ENCODE data around the gene ECHS1.

The ECHS1 gene

GRCh38 chr10:133355991-133356390 is 17.2 kb downstream of the ECHS1 start:
- TF ChIP-seq CTCF (IDR thresholded peaks at IDR 0.05; ENCODE audit: insufficient read depth, low read length, poor library complexity, severe bottlenecking) = no peak
- H3K27me3 ChIP-seq (replicated peaks; ENCODE audit: control insufficient read depth, insufficient read depth, low read length) = no peaks in the 10 kb centered on the region
- H3K4me3 ChIP-seq (replicated peaks; ENCODE audit: low read depth, low read length) = no peak overlapping the region
- DNase-seq (ENCODE audit: extremely low read depth, insufficient read length) = no peak
- no peaks in the 10 kb centered on the region; the same call in 1 of the 2 replicates for H3K36me3 ChIP-seq (ENCODE audit: control insufficient read depth, insufficient read depth, low read length)

GRCh38 chr10:133355266-133355665 is 17.9 kb downstream of the ECHS1 start:
- TF ChIP-seq CTCF (IDR thresholded peaks at IDR 0.05; ENCODE audit: insufficient read depth, low read length, poor library complexity, severe bottlenecking) = no peak
- Histone ChIP-seq H3K27me3 (replicated peaks; ENCODE audit: control insufficient read depth, insufficient read depth, low read length) (no peaks in the 10 kb centered on the region), H3K4me3 (replicated peaks; ENCODE audit: low read depth, low read length) (no peak overlapping the region), H3K36me3 (ENCODE audit: control insufficient read depth, insufficient read depth, low read length) (no peaks in the 10 kb centered on the region; the same call in 1 of the 2 replicates)
- no peak for DNase-seq (ENCODE audit: extremely low read depth, insufficient read length)

- no peak for DNase-seq (ENCODE audit: extremely low read depth, insufficient read length)
- Histone ChIP-seq H3K27me3 (replicated peaks; ENCODE audit: control insufficient read depth, insufficient read depth, low read length) (no peaks in the 10 kb centered on the region; the same call in 1 of the 2 replicates), H3K4me3 (replicated peaks; ENCODE audit: low read depth, low read length) (no peak overlapping the region), H3K36me3 (ENCODE audit: control insufficient read depth, insufficient read depth, low read length) (no peaks in the 10 kb centered on the region; the same call in 1 of the 2 replicates)
- TF ChIP-seq CTCF (IDR thresholded peaks at IDR 0.05; ENCODE audit: insufficient read depth, low read length, poor library complexity, severe bottlenecking) = no peak
Observed at GRCh38 chr10:133354672-133355240, 18.4 kb downstream of the ECHS1 start.

- no peak for TF ChIP-seq CTCF (IDR thresholded peaks at IDR 0.05; ENCODE audit: insufficient read depth, low read length, poor library complexity, severe bottlenecking)
- no peak overlapping the region for H3K4me3 ChIP-seq (replicated peaks; ENCODE audit: low read depth, low read length)
- no peaks in the 10 kb centered on the region; the same call in 1 of the 2 replicates for H3K27me3 ChIP-seq (replicated peaks; ENCODE audit: control insufficient read depth, insufficient read depth, low read length)
- H3K36me3 ChIP-seq (ENCODE audit: control insufficient read depth, insufficient read depth, low read length) = no peaks in the 10 kb centered on the region; the same call in 1 of the 2 replicates
- no peak for DNase-seq (ENCODE audit: extremely low read depth, insufficient read length)
Observed at GRCh38 chr10:133353988-133354605, 19.1 kb downstream of the ECHS1 start.

GRCh38 chr10:133353202-133353959 is 19.8 kb downstream of the ECHS1 start:
- no peak for DNase-seq (ENCODE audit: extremely low read depth, insufficient read length)
- H3K4me3 ChIP-seq (replicated peaks; ENCODE audit: low read depth, low read length) = no peak overlapping the region
- no peaks in the 10 kb centered on the region; the same call in 1 of the 2 replicates for H3K36me3 ChIP-seq (ENCODE audit: control insufficient read depth, insufficient read depth, low read length)
- no peak for TF ChIP-seq CTCF (IDR thresholded peaks at IDR 0.05; ENCODE audit: insufficient read depth, low read length, poor library complexity, severe bottlenecking)
- no peaks in the 10 kb centered on the region; the same call in 1 of the 2 replicates for H3K27me3 ChIP-seq (replicated peaks; ENCODE audit: control insufficient read depth, insufficient read depth, low read length)
